BLaER1 (cell line): ENCODE results near the gene SLAMF1.
A peak's percentile ranks its signal among the peaks of the same experiment; 100 is the strongest.

Experiments
- H3K27ac ChIP-seq: shearing (Covaris generic); formaldehyde crosslinking; 2 replicates; pipeline ENCODE4 v1.8.1; 2022
- H3K27me3 ChIP-seq: shearing (Covaris generic); formaldehyde crosslinking; 2 replicates; pipeline ENCODE4 v1.8.1; 2022
- H3K36me3 ChIP-seq: shearing (Covaris generic); formaldehyde crosslinking; 2 replicates; pipeline ENCODE4 v1.8.1; 2022
- H3K4me1 ChIP-seq: shearing (Covaris generic); formaldehyde crosslinking; 2 replicates; pipeline ENCODE4 v1.8.1; 2022
- H3K4me2 ChIP-seq: shearing (Covaris generic); formaldehyde crosslinking; 2 replicates; pipeline ENCODE4 v1.8.1; 2022
- H3K4me3 ChIP-seq: shearing (Covaris generic); formaldehyde crosslinking; 2 replicates; pipeline ENCODE4 v1.8.1; 2022
- H3K9ac ChIP-seq: shearing (Covaris generic); formaldehyde crosslinking; 2 replicates; pipeline ENCODE4 v1.8.1; 2022
- H3K9me3 ChIP-seq: shearing (Covaris generic); formaldehyde crosslinking; 2 replicates; pipeline ENCODE4 v1.8.1; 2022
- H4K20me1 ChIP-seq: shearing (Covaris generic); formaldehyde crosslinking; 2 replicates; pipeline ENCODE4 v1.8.1; 2022
- Cebpa-rat ChIP-seq: shearing (Covaris generic); IDR thresholded peaks from 2 replicates; pipeline ENCODE4 v1.8.1; 2022

The SLAMF1 gene

GRCh38 chr1:160626509-160627342 lies 20.1 kb downstream of the SLAMF1 start:
- no peak for TF ChIP-seq Cebpa-rat
- Histone ChIP-seq H3K4me2 (peak overlapping the region; percentile 95), H3K4me1 (peaks cover 95% of the 10 kb centered on the region), H3K9me3 (no peaks in the 10 kb centered on the region), H3K27ac (peak overlapping the region; percentile 95), H4K20me1 (no peaks in the 10 kb centered on the region), H3K36me3 (peaks cover 50% of the 10 kb centered on the region), H3K27me3 (no peaks in the 10 kb centered on the region), H3K4me3 (peak overlapping the region; percentile 44; the same call in 1 of the 2 replicates), H3K9ac (peak overlapping the region; percentile 81)

GRCh38 chr1:160625725-160626498 lies 20.9 kb downstream of the SLAMF1 start:
- TF ChIP-seq Cebpa-rat, result no peak
- H3K9ac ChIP-seq, result peak overlapping the region; percentile 81
- H3K36me3 ChIP-seq, result peaks cover 53% of the 10 kb centered on the region
- H3K27ac ChIP-seq, result peak overlapping the region; percentile 95
- no peaks in the 10 kb centered on the region for H3K27me3 ChIP-seq
- H3K9me3 ChIP-seq, result no peaks in the 10 kb centered on the region
- peak overlapping the region; percentile 44 for H3K4me3 ChIP-seq
- H4K20me1 ChIP-seq, result no peaks in the 10 kb centered on the region
- peak overlapping the region; percentile 95 for H3K4me2 ChIP-seq
- peaks cover 95% of the 10 kb centered on the region for H3K4me1 ChIP-seq

- Histone ChIP-seq H3K36me3 (peaks cover 59% of the 10 kb centered on the region), H3K4me2 (peak overlapping the region; percentile 95), H3K9ac (peak overlapping the region; percentile 81), H4K20me1 (no peaks in the 10 kb centered on the region), H3K27me3 (no peaks in the 10 kb centered on the region), H3K4me3 (peak overlapping the region; percentile 44), H3K9me3 (no peaks in the 10 kb centered on the region; the same call in 1 of the 2 replicates), H3K4me1 (peaks cover 92% of the 10 kb centered on the region), H3K27ac (peak overlapping the region; percentile 95)
- no peak for TF ChIP-seq Cebpa-rat
Measured at GRCh38 chr1:160625321-160625720, 21.5 kb downstream of the SLAMF1 start.

- H4K20me1 ChIP-seq, result no peaks in the 10 kb centered on the region
- peak overlapping the region; percentile 44 for H3K4me3 ChIP-seq
- peak overlapping the region; percentile 95 for H3K27ac ChIP-seq
- H3K4me1 ChIP-seq, result peaks cover 92% of the 10 kb centered on the region
- H3K36me3 ChIP-seq, result peaks cover 68% of the 10 kb centered on the region
- peaks cover 9% of the 10 kb centered on the region; the same call in 1 of the 2 replicates for H3K9me3 ChIP-seq
- peak overlapping the region; percentile 95 for H3K4me2 ChIP-seq
- H3K9ac ChIP-seq, result peak overlapping the region; percentile 81
- H3K27me3 ChIP-seq, result no peaks in the 10 kb centered on the region
- TF ChIP-seq Cebpa-rat, result no peak
Measured at GRCh38 chr1:160624464-160624863, 22.4 kb downstream of the SLAMF1 start.

- TF ChIP-seq Cebpa-rat, result no peak
- peaks cover 15% of the 10 kb centered on the region; the same call in 1 of the 2 replicates for H3K9me3 ChIP-seq
- H3K27ac ChIP-seq, result peak overlapping the region; percentile 95
- H3K9ac ChIP-seq, result peak overlapping the region; percentile 81
- H3K4me2 ChIP-seq, result peak overlapping the region; percentile 95
- peak overlapping the region; percentile 44 for H3K4me3 ChIP-seq
- H3K27me3 ChIP-seq, result no peaks in the 10 kb centered on the region
- H3K4me1 ChIP-seq, result peaks cover 92% of the 10 kb centered on the region
- H3K36me3 ChIP-seq, result peaks cover 72% of the 10 kb centered on the region
- no peaks in the 10 kb centered on the region for H4K20me1 ChIP-seq
Measured at GRCh38 chr1:160623862-160624261, 23.0 kb downstream of the SLAMF1 start.

- Histone ChIP-seq H3K36me3 (peaks cover 72% of the 10 kb centered on the region), H3K27ac (peak overlapping the region; percentile 95), H3K4me3 (peak overlapping the region; percentile 44), H3K4me1 (peaks cover 92% of the 10 kb centered on the region), H4K20me1 (no peaks in the 10 kb centered on the region), H3K9ac (peak overlapping the region; percentile 81), H3K4me2 (peak overlapping the region; percentile 95), H3K9me3 (peaks cover 16% of the 10 kb centered on the region; the same call in 1 of the 2 replicates), H3K27me3 (no peaks in the 10 kb centered on the region)
- no peak for TF ChIP-seq Cebpa-rat
Measured at GRCh38 chr1:160623227-160623633, 23.6 kb downstream of the SLAMF1 start.

- H3K4me2 ChIP-seq, result peak overlapping the region; percentile 95
- H3K4me3 ChIP-seq, result peak overlapping the region; percentile 44
- H3K36me3 ChIP-seq, result peaks cover 72% of the 10 kb centered on the region
- H4K20me1 ChIP-seq, result no peaks in the 10 kb centered on the region
- peak overlapping the region; percentile 81 for H3K9ac ChIP-seq
- H3K27me3 ChIP-seq, result no peaks in the 10 kb centered on the region
- peaks cover 16% of the 10 kb centered on the region; the same call in 1 of the 2 replicates for H3K9me3 ChIP-seq
- peaks cover 92% of the 10 kb centered on the region for H3K4me1 ChIP-seq
- H3K27ac ChIP-seq, result peak overlapping the region; percentile 95
- no peak for TF ChIP-seq Cebpa-rat
Measured at GRCh38 chr1:160622501-160623226, 24.2 kb downstream of the SLAMF1 start.

DNA sequence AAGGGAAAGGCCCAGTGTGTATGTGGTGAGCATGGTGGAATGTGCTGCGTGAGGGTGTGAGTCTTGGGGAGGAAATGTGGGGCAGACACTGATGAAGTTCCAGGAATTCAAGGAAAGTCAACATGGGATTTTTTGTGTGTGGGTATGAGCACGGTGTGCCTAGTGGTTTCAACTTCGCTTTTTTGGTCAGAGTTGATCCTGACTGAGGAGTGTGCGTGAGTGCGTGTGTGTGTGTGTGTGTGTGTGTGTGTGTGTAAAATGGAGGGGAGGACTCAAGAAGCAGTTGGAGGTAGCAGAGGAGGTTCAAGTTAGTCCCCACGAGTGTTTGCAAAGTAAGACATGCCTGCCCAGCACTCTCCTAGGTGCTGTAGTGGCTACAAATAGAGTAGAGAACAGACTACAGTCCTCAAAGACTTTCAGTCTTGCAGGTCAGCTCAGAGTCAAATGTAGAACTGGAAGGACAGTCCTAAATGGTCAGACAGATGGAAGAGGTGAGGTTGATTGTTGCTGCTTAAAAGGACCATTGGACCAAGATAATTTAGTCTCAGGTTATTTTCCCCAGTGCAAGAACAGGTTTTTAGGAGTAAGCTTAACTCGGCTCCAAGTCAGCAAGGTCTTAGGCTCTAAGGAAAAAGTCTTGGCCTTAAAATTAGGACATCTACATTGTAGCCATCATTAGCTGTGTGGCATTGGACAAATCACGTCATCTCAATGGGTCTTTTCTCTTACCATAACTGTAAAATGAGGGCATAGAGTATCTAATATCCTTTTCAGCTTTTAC lies 25.0 kb downstream of the SLAMF1 start:
- Histone ChIP-seq H4K20me1 (no peaks in the 10 kb centered on the region), H3K4me3 (no peak overlapping the region), H3K4me1 (peaks cover 92% of the 10 kb centered on the region), H3K9ac (no peak overlapping the region), H3K36me3 (peaks cover 72% of the 10 kb centered on the region), H3K27ac (peak overlapping the region; percentile 95), H3K27me3 (no peaks in the 10 kb centered on the region), H3K4me2 (peak overlapping the region; percentile 95), H3K9me3 (peaks cover 16% of the 10 kb centered on the region; the same call in 1 of the 2 replicates)
- no peak for TF ChIP-seq Cebpa-rat
